ENCODE results near the gene ANK3.

DNA sequence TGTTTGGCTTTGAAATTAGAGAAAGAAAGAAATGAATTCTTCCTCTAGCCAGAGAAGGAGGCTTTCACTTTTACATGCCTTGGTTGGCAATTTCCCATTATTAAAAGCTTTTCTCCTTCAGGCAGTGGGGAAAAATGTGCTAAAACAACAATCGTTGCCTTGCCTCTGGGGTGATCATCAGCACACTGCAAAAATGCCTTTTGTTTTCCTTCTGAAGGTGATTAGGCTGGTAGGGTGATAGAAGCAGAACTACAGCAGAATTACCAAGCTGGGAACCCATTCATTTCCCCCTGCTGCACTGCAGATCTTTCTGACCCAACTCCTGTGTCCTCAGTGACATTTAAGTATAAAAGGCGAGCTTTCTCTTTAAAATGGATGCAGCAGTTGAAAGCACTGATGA lies 22.2 kb downstream of the ANK3 start:
- TF ChIP-seq CTCF (IDR thresholded peaks at IDR 0.05; ENCODE audit: extremely low read depth in 1 of 2, insufficient read depth in 1 of 2, low read depth in 1 of 2, low read length in 2 of 2) = no peak
- TF ChIP-seq, protein P1, sequence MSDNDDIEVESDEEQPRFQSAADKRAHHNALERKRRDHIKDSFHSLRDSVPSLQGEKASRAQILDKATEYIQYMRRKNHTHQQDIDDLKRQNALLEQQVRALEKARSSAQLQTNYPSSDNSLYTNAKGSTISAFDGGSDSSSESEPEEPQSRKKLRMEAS (IDR thresholded peaks at IDR 0.05; ENCODE audit: insufficient read depth, insufficient read length) = no peak
